Urinary bladder (tissue), 4 donors: ENCODE results near the gene CDH15. TPM values are rescaled to one million over a fixed set of nuclear protein-coding genes. Genes with fewer than 3 reads are reported as not detected.

ENCODE experiments used
- DNase-seq: peaks from one replicate; pipeline ENCODE4 v3.0.0-alpha.2; 2015; ENCODE audit errors: extremely low spot score
- H3K27ac ChIP-seq: one replicate; pipeline ENCODE4 v1.5.1; 2013; ENCODE audit warnings: low read depth, mild to moderate bottlenecking, moderate library complexity
- H3K36me3 ChIP-seq: one replicate; pipeline ENCODE4 v1.6.1; 2013; ENCODE audit warnings: mild to moderate bottlenecking, moderate library complexity; ENCODE audit not compliant: insufficient read depth
- H3K4me1 ChIP-seq: one replicate; pipeline ENCODE4 v1.6.1; 2013; ENCODE audit warnings: mild to moderate bottlenecking, moderate library complexity; ENCODE audit not compliant: insufficient read depth
- H3K4me3 ChIP-seq: one replicate; pipeline ENCODE4 v1.5.1; 2013; ENCODE audit warnings: low read depth, low read length
- WGBS: extraction: QIAGEN DNeasy Blood & Tissue Kit; methylation state at CpG from one replicate; pipeline ENCODE4 v1.1.7; 2013; 5-methylcytosine and 5-hydroxymethylcytosine counted together
- polyA plus RNA-seq: library from polyadenylated mRNA; stranded (reverse); fragments of 200-250 nt; gene quantifications from one replicate; pipeline ENCODE4 v1.2.3, GENCODE V29; 2013
- total RNA-seq: library from RNA; depleted of rRNA; stranded (reverse); fragments of >200 nt; gene quantifications from one replicate; pipeline ENCODE4 v1.2.3, GENCODE V29; 2014
- donor health status: healthy with polysubstance abuse.
- donor health status: healthy.

Gene CDH15
- total and polyA plus RNA-seq, 2 donors, result 0.05 to 3.7 TPM

DNA sequence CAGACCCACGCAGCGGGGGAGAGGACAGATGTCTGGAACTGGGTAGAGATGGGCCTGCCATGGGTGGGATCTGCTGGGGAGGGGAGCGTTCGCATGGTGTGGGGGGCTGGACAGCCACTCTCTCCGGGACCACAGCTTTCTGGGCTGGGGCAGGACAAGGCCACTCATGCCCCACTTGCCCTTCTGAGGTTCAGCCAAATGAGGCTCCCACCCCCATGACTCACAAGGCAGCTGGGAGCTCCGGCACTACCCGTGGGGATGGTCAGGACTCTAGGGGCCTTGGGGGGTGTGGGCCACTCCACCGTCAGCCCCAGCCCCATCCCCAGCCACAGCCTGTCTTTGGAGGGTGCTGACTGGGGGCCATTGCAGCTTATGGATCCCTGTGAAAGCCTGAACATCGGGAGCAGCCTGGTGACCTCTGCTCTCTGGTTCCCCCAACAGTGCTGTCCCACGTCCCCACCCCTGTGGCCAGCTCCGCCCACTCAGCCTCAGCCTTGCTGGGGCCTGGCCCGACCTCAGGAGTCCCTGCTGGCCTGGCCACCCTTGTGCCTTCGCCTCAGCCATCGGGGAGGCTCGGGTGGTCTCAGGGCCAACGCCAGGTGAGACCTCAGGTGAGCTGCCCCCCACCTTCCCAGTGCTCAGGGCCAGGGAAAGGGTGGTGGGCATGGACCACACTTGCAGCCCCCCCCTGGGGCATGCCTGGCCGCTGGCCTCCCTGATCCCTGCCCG is 4.7 kb upstream of the CDH15 start:
- no peak overlapping the region for H3K27ac ChIP-seq
- WGBS, result 63% methylated on average over 18 of the region's 18 CpGs
- no peak overlapping the region for H3K4me3 ChIP-seq
- DNase-seq, result no peak
- no peaks in the 10 kb centered on the region for H3K36me3 ChIP-seq
- H3K4me1 ChIP-seq, result no peaks in the 10 kb centered on the region

DNA sequence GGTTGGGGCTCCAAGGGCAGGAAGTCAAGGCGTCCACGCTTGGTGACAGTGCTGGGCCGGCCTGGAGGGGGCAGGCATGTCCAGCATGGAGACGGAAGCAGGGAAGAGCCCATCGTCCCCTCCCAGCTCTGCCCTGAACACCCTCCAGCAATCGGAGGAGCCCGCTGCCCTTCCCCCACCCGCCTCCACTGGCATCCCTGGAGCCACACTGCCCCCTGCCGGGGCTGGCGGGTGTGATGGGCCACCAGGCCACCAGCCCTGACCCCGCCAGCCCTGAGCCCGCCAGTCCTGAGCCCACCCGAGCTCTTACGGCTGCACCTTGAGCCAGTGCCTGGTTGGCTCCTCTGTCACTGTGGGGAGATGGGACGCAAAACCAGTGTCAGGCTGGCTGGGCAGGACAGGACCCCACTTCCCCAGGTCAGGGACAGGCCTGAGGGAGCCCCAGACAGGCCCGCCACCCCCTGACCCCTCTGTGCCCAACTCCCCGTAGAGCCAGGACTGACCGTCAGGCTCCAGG is 4.1 kb upstream of the CDH15 start:
- 16% methylated on average over 18 of the region's 18 CpGs for WGBS
- Histone ChIP-seq H3K36me3 (no peaks in the 10 kb centered on the region), H3K4me1 (no peaks in the 10 kb centered on the region), H3K4me3 (no peak overlapping the region), H3K27ac (no peak overlapping the region)
- no peak for DNase-seq

DNA sequence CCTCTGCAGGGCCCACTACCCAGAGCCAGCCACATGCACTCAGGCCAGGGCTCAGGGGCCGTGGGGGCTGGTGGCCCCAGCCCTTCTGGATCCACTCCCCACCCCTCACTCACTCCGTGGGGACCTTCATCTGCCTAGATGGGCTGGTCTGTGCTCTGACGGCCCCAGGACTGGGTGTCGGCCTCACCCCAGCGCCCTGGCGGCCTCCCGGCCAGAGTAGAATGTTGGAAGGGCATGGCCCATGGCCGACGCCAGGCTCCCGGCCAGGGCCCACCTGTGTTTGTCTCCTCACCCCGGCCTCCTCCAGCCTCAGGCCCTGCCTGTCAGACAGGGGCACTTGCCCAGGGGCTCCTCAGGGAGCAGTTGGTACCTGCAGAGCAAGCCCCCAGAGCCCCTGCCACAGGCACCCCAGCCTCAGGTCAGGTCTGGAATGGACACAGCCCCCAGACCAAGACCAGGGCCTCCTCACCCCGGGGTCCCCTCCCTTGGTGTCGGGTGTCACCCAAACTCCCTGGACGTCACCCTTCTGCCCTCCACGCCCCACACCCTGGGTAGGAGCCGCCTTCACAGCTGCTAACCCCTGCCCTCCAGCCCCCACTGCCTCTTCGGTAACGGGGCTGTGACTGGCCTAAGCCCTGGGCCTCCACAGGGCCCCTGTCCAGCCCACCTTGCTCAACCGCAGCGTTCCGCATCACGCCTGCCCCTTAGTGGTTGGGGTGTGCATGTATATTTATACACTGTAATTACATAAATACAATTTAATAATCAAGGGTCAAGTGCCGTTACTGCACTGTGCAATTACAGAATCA is 3.0 kb upstream of the CDH15 start:
- 65% methylated on average over 23 of the region's 23 CpGs for WGBS
- Histone ChIP-seq H3K4me3 (no peak overlapping the region), H3K36me3 (no peaks in the 10 kb centered on the region), H3K27ac (no peak overlapping the region), H3K4me1 (no peaks in the 10 kb centered on the region)
- no peak for DNase-seq

DNA sequence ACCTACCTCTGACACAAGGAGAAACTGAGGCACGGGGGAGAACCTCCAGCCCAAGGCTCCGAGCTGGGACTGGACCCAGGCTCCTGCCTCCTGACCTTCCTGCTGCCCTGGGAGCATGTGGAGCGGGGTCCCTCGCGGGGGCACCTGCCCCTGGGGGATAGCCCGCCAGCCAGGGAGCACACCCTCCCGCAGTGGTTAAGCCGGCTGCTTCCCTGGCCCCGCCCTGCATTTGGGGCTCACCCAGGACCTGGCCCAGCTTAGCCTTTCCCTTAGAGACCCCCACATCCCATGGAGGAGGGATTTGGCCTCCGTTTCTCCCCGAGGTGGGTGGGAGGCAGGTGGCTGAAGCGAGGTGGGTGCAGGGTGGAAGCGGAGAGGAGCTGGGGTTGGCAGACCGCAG is 1.8 kb upstream of the CDH15 start:
- Histone ChIP-seq H3K4me3 (no peak overlapping the region), H3K4me1 (no peaks in the 10 kb centered on the region), H3K27ac (no peak overlapping the region), H3K36me3 (no peaks in the 10 kb centered on the region)
- 71% methylated on average over 14 of the region's 14 CpGs for WGBS
- no peak for DNase-seq

DNA sequence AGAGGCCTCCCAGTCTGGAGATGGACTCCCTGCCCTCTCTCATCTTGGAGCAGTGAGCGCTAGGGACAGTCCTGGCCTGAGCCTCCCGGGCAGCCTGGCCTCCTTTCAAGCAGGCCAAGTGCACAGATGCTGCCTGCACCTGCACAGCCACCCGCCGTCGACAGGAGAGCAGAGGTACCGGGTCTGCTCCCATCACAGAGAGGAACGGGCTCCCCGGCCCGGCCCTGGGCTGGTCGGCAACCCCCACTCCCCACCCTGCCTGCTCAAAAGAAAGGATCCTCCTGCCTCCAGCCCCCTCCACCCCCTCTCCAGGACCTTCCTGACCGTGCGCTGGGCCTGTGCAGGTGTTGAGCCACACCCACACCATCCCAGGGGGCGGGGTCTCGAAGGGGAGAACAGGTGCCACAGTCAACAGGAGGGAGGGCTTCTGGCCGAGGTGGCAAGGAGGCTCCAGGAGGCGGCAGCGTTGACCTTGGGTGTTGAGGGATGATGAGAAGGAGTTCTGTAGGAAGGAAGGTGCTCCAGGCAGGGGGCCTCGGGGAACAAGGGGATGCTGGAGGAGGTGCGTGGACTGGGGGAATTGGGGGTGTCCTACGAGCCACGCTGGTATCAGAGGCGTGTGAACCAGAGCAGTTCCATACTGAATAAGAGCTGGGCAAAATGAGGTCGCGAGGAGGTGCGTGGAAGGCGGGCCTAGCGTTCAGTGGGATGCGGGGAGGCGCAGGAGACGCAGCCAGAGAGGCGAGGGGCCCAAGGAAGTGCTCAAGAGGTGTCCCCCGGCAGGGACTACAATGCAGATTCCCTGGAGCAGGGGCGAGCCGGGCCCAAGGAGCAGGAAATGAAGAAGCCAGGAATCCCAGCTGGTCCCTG is 967 bp upstream of the CDH15 start:
- no peak overlapping the region for H3K27ac ChIP-seq
- 15% methylated on average over 34 of the region's 34 CpGs for WGBS
- no peaks in the 10 kb centered on the region for H3K4me1 ChIP-seq

DNA sequence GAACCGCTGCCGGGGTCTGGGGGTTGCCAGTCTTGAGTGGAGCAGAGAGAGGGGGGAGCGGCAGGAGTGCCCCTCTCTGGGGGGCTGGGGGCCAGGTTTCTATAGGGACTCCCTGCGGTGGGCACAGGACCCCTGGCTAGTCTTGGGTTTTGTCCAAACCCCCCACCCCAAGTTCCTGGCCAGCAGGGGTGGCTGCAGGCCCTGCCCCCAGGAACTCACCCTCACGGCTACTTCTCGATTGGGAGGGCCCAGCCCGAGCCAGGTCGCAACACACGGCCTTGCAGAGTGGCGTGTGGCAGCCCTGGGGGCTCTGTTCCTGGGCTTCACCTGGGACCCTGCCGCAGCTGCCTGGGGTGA is 601 bp downstream of the CDH15 start:
- 84% methylated on average over 11 of the region's 11 CpGs for WGBS
- Histone ChIP-seq H3K36me3 (no peaks in the 10 kb centered on the region), H3K27ac (no peak overlapping the region), H3K4me1 (no peaks in the 10 kb centered on the region), H3K4me3 (no peak overlapping the region)
- DNase-seq, result no peak

More for the DNA sequence above, 967 bp upstream of the CDH15 start:
- DNase-seq, result no peak
- H3K4me3 ChIP-seq, result no peak overlapping the region
- H3K36me3 ChIP-seq, result no peaks in the 10 kb centered on the region

DNA sequence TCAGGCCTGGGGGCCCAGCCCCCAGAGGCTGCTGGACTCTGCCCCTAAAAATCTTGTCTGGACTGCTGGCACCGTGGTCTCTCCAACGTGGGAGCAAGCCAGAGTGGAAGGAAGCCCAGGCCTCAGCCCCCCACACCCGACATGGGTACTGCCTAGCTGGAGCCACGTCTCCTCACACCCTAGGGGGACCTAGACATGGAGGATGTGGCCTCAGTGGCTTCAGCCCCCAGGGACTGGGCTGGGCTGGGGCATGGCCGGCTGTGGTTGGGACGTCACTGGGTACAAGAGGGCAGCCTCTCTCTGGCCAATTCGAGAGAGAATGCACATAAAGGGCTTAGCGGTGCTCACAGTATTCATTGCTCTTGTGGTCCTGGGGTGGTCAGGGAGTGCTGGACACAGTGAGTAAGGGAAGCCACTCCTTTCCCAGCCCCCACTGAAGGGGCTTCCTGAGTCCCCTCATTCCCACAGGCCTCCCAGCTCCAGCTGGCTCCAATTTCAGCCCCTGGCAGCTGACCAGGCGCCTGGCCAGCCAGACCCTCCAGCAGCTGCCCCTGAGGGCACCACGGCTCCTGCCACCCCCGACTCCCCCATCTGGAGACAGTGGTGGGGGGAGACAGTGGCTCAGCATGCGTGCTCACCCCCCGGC is 1.1 kb downstream of the CDH15 start:
- H3K4me1 ChIP-seq, result no peaks in the 10 kb centered on the region
- no peaks in the 10 kb centered on the region for H3K36me3 ChIP-seq
- H3K27ac ChIP-seq, result no peak overlapping the region
- no peak overlapping the region for H3K4me3 ChIP-seq
- no peak for DNase-seq
- WGBS, result 57% methylated on average over 13 of the region's 13 CpGs

DNA sequence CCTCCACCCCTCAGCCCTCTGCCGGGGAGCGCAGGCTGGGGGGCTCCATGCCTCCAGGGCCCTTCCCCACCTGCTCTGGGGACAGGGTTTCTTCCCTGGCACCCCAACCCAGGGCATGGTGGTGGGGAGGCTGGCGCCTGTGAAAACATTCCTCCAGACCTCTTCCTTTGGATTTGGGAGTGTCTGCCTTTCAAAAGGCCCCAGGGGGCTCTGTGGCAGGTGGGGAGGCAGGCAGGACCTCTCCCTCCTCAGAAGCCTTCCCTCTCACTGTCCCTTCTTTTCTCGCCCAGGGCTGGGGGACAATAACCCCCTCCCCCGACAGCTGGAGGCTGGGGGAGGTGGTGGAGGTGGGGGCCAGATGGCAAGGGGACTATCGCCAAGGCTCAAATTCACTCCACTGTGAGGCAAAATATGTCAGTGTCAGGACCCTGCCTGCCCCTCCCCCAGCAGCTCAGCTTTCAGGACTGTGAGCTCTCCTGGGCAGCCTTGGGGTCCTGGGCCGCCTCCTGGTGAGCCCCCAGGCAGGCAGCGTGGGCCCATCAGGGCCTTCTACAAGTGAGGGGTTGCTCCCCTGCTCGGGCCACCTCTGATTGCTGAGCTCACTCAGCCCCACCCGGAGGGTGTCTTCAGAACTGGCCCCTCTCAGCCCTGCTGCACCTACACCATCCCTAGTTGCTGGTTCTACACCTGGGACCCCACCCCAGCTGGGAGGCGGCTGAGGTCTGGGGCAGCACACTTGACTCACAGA is 1.8 kb downstream of the CDH15 start:
- 60% methylated on average over 11 of the region's 11 CpGs for WGBS
- no peak for DNase-seq
- H3K4me3 ChIP-seq, result no peak overlapping the region
- no peaks in the 10 kb centered on the region for H3K36me3 ChIP-seq
- no peak overlapping the region for H3K27ac ChIP-seq
- no peaks in the 10 kb centered on the region for H3K4me1 ChIP-seq

DNA sequence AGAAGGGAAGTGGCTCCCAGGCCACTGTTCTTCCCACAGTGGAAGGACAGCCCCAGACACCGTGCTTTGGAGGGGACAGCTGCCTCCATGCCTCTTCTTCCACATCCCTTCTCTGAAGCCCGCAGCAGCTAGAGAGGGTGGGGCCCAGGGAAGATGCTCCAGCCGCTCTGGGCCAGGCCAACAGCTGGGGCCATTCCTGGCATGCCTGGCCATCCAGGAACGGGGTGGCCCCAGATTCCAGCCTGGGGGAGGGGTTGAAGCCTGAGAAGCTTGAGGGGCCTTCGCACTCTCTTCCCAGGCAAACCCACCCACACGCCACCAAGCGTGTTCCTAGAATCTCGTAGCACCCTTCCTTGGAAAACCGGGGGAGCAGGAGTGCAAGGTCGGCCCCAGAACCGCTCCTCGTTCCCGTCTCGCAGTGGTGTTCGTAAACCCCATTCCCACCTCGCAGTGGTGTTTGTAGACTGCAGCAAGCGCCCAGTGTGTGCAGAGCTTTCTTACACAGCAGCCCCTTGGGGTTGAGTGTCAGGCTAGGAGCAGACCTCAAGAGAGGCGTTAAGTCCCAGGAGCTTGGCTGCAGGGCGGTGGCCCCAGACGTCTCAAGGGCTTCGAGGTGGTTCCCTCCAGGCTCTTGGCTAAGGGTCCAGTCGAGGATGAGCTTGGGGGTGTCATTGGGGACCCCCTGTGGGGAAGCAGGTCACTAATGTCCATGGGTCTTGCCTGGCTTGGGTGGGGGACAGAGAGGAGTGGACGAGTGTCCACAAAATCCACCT is 2.7 kb downstream of the CDH15 start:
- H3K27ac ChIP-seq, result no peak overlapping the region
- no peak overlapping the region for H3K4me3 ChIP-seq
- no peaks in the 10 kb centered on the region for H3K36me3 ChIP-seq
- 68% methylated on average over 23 of the region's 23 CpGs for WGBS
- no peak for DNase-seq
- H3K4me1 ChIP-seq, result no peaks in the 10 kb centered on the region

DNA sequence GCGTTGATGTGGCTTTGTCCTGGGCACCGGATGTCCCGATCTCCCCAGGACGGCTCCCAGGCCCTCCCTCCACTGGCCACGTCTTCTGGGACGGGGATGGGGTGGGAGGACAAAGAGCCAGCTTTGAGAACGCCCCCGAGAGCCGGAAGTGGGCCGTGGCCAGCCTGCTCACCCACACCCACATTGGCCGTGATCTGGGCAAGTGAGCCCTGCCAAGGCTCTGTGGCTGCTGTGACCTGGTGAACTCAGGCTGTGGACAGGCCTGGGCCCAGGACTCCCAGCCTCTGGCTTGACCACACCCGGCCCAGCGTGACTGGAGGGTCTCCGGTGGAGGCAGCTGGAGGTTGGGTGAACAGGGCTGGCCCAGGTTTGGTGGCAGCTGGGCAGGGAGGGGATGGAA is 3.3 kb downstream of the CDH15 start:
- Histone ChIP-seq H3K4me3 (no peak overlapping the region), H3K4me1 (no peaks in the 10 kb centered on the region), H3K36me3 (no peaks in the 10 kb centered on the region), H3K27ac (no peak overlapping the region)
- 77% methylated on average over 14 of the region's 14 CpGs for WGBS
- no peak for DNase-seq

DNA sequence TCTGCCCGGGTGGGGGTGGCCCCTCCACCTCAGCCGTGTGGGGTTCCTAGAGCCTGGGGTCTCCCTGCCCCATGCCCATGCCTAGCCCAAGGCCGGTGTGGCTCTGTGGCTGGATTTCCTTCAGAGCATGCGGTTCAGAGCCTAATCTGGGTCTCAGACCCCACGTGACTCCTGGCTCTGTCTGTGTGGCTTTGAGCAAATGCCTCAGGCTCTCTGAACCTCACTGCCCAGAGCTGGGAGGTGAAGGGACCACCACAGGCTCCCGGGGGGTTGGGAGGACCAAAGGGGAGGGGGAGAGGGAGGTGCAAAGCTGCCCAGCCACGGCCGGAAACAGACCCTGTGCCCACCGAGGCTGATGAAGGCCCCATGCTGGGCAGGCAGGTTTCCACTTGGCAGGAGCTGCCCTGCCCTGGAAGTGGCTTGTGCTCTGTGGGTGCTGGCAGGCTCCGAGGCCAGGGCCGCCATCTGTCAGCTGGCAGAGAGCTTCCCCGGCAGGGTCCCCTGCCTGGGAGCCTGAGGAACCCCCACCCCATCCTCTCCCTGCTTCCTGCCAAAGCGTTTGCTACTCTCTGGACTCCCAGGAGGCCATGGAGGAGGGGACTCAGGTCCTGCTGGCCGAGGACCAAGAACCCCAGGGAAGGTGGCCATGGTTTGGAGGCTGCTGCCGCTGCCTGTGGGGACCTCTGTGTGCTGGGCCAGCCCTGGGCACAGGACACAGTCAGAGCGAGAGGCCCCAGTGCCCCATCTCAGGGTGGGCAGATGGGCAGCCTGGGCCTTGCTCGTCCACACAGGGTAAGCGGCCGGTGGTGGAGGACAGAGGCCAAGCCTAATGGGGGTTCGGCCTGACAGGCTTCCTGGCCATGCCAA is 4.0 kb downstream of the CDH15 start:
- H3K27ac ChIP-seq, result no peak overlapping the region
- no peak overlapping the region for H3K4me3 ChIP-seq
- H3K4me1 ChIP-seq, result no peaks in the 10 kb centered on the region
- 56% methylated on average over 20 of the region's 20 CpGs for WGBS
- no peaks in the 10 kb centered on the region for H3K36me3 ChIP-seq
- DNase-seq, result no peak
